Endothelial cell of umbilical vein (primary cell): ENCODE measurements around the gene TSEN34. TPM values are rescaled to one million over a fixed set of nuclear protein-coding genes. Genes with fewer than 3 reads are reported as not detected.
A peak's percentile ranks its signal among the peaks of the same experiment; 100 is the strongest.

ENCODE experiments used
- BruUV-seq: library from RNA; stranded (reverse); fragments of 400-500 nt; replicated peaks from 2 replicates; lab custom pipeline; 2021; lab: Mats Ljungman, UMichigan
- CTCF ChIA-PET: fragments of 300-600, 350-600 bp; sonication (Branson Sonifier 250); formaldehyde crosslinking; loops from one replicate; lab custom pipeline; 2021; ENCODE audit warnings: antibody characterized with exemption, inconsistent platforms; lab: Charles Lee
- POLR2A ChIA-PET: fragments of 300-600, 350-600 bp; sonication (Branson Sonifier 250); formaldehyde crosslinking; loops from one replicate; lab custom pipeline; 2021; ENCODE audit warnings: antibody characterized with exemption, inconsistent platforms; lab: Charles Lee
- DNase-seq: peaks from one replicate; pipeline ENCODE4 v3.0.0-alpha.2; 2011; ENCODE audit warnings: low read depth, low spot score
- FAIRE-seq: peaks from 2 replicates; lab custom pipeline; 2011; peaks lifted over from hg19 to GRCh38; lab: Jason Lieb, UNC
- H2AFZ ChIP-seq: 2 replicates; pipeline ENCODE4 v1.6.0; 2012; ENCODE audit warnings: low read depth, low read length, control low read depth, inconsistent platforms
- H3K27ac ChIP-seq: 2 replicates; pipeline ENCODE4 v1.5.1; 2011; ENCODE audit warnings: low read depth, mild to moderate bottlenecking, control low read depth, low read length, moderate library complexity; ENCODE audit not compliant: insufficient read depth
- H3K27me3 ChIP-seq, 2 experiments: 2 replicates each; pipeline versions ENCODE4 v1.6.0 to v1.6.1; 2011; ENCODE audit warnings: low read length in 2 of 2, mixed read lengths in 1 of 2; ENCODE audit not compliant: control insufficient read depth in 2 of 2, insufficient read depth in 2 of 2
- H3K36me3 ChIP-seq, 2 experiments: 2 replicates in 1 of 2; 3 replicates in 1 of 2; pipeline ENCODE4 v1.5.1; 2011; ENCODE audit warnings: low read length in 2 of 2, mild to moderate bottlenecking in 1 of 2, moderate library complexity in 1 of 2; ENCODE audit not compliant: control insufficient read depth in 2 of 2, insufficient read depth in 2 of 2; ENCODE audit errors: extremely low read depth in 1 of 2
- H3K4me1 ChIP-seq: 3 replicates; pipeline ENCODE4 v1.5.1; 2011; ENCODE audit warnings: mild to moderate bottlenecking, low read length; ENCODE audit not compliant: control insufficient read depth, insufficient read depth; ENCODE audit errors: extremely low read depth
- H3K4me2 ChIP-seq: 2 replicates; pipeline ENCODE4 v1.6.1; 2011; ENCODE audit warnings: low read length, control low read depth, mixed read lengths; ENCODE audit not compliant: insufficient read depth
- H3K4me3 ChIP-seq, 3 experiments: fragments of 200-600 bp in 1 of 3; sonication (generic), shearing (Covaris generic) in 1 of 3; replicated peaks in 1 of 3; 2 replicates each; pipeline ENCODE4 v1.5.1; 2011 to 2016; ENCODE audit warnings: control low read depth in 3 of 3, low read length in 3 of 3, mild to moderate bottlenecking in 2 of 3, inconsistent platforms in 1 of 3, low read depth in 1 of 3, moderate library complexity in 1 of 3; ENCODE audit not compliant: insufficient read depth in 1 of 3
- H3K79me2 ChIP-seq: 2 replicates; pipeline ENCODE4 v1.6.0; 2012; ENCODE audit warnings: low read length, inconsistent platforms; ENCODE audit not compliant: control insufficient read depth, insufficient read depth
- H3K9ac ChIP-seq: replicated peaks from 2 replicates; pipeline ENCODE3; 2011; ENCODE audit warnings: low read length, control low read depth; ENCODE audit not compliant: insufficient read depth; ENCODE audit errors: extremely low read depth
- H3K9me1 ChIP-seq: replicated peaks from 3 replicates; pipeline ENCODE4 v1.6.0; 2011; ENCODE audit warnings: mild to moderate bottlenecking, low read length; ENCODE audit not compliant: control insufficient read depth, insufficient read depth; ENCODE audit errors: extremely low read depth
- H3K9me3 ChIP-seq: replicated peaks from 2 replicates; pipeline ENCODE4 v1.5.1; 2012; ENCODE audit warnings: low read length, inconsistent platforms; ENCODE audit not compliant: control insufficient read depth, insufficient read depth
- H4K20me1 ChIP-seq: replicated peaks from 2 replicates; pipeline ENCODE3; 2011; ENCODE audit warnings: mild to moderate bottlenecking, low read length; ENCODE audit not compliant: control insufficient read depth, insufficient read depth; ENCODE audit errors: extremely low read depth
- FOS ChIP-seq: IDR thresholded peaks from 2 replicates; pipeline ENCODE4 v1.6.1; 2011; ENCODE audit warnings: mild to moderate bottlenecking, low read length, moderate library complexity, borderline replicate concordance; ENCODE audit not compliant: insufficient read depth
- GATA2 ChIP-seq: IDR thresholded peaks from 2 replicates; pipeline ENCODE4 v1.7.0; 2011; ENCODE audit warnings: low read depth, mild to moderate bottlenecking, moderate library complexity, mixed read lengths, low read length; ENCODE audit not compliant: insufficient read length, insufficient read depth
- MYC ChIP-seq: IDR thresholded peaks from one replicate; pipeline ENCODE4 v1.6.1; 2011; ENCODE audit warnings: mild to moderate bottlenecking, low read depth, low read length
- POLR2A ChIP-seq: IDR thresholded peaks from 2 replicates; pipeline ENCODE4 v1.6.1; 2012; ENCODE audit warnings: low read depth, mild to moderate bottlenecking, control low read depth, low read length
- dilution Hi-C: fragments of 300-500 bp; cut with MboI; formaldehyde crosslinking; loops from one replicate; pipeline ENCODE4 v1.15.0; 2019; ENCODE audit warnings: low sequenced_read_pairs; ENCODE audit not compliant: extremely low pct_ligation_motif_present
- intact Hi-C: fragments of 100-400 bp; cut with micrococcal nuclease; formaldehyde crosslinking; loops from one replicate; pipeline ENCODE4 v1.10.0; 2022
- polyA plus RNA-seq, 4 experiments: library from polyadenylated mRNA; depleted of rRNA in 3 of 4; stranded (reverse) in 3 of 4; unstranded in 1 of 4; fragments of >200 nt; gene quantifications; 2 replicates each; pipeline versions ENCODE4 v1.2.1 to v1.2.3, GENCODE V29; 2011 to 2012; ENCODE audit warnings: missing spikeins in 1 of 4
- total RNA-seq: library from RNA; stranded (reverse); gene quantifications from 2 replicates; pipeline ENCODE4 v1.2.3, GENCODE V29; 2021
- TF ChIP-seq, protein P1 (sequence below): IDR thresholded peaks from 2 replicates; pipeline ENCODE4 v1.6.1; 2011; ENCODE audit not compliant: insufficient read depth, insufficient read length
- TF ChIP-seq, protein P2 (sequence below), 2 donors: IDR thresholded peaks; 1 replicate in 1 of 2; 2 replicates in 1 of 2; pipeline ENCODE4 v1.5.1; 2011; ENCODE audit warnings: low read length in 2 of 2, mild to moderate bottlenecking in 2 of 2, moderate library complexity in 2 of 2, control low read depth in 1 of 2, inconsistent platforms in 1 of 2, low read depth in 1 of 2; ENCODE audit not compliant: insufficient read depth in 1 of 2; ENCODE audit errors: extremely low read depth in 1 of 2

TSEN34 gene
- total and polyA plus RNA-seq, 2 donors (not counting 3 experiments of a cell fraction or from before 2014, with no cell fraction given) = 40.7 to 81.9 TPM

DNA sequence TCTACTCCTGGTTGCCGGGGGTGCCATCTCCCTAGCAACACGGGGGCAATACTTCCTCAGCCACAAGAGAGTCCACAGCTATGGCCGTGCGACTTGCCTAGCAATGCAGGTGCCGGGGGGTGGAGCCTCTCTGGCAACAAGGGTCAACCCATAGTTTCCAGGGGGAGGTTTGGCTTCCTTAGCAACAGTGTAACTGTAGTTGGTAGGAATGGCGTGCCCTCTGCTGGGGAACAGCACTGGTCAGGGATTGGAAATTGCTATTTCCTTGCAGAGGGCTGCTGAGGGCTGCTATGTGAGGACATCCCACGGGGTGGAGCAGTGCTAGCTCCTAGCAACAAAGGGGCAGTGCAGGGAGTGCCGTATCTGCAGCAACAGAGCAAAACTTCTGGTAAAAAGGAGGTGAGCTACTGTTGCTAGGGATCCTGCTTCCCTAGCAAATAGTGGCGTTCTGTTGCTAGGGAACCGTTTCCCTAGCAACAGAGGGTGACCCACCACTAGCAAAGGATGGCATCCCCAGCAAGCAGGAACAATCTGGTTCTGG lies 11.1 kb upstream of the TSEN34 start:
- BruUV-seq = no TSS peak
- H2AFZ ChIP-seq = no peak overlapping the region
- ChIA-PET CTCF (interaction anchor here (1.0 to 1.8 kb wide), 5 partner anchors 9 to 86 kb away, joined by 3 to 6 read pairs (median 3); partner anchors contain the start of genes MBOAT7 and TSEN34), POLR2A (no interaction called here)
- H3K27ac ChIP-seq = no peak overlapping the region
- H3K4me3 ChIP-seq = no peak overlapping the region
- FAIRE-seq (peak; percentile 59), DNase-seq (peak; percentile 54)
- no peaks in the 10 kb centered on the region for H3K79me2 ChIP-seq
- H3K36me3 ChIP-seq = peaks cover 7 to 38% of the 10 kb centered on the region in 2 experiments
- no peaks in the 10 kb centered on the region for H3K4me1 ChIP-seq
- TF ChIP-seq MYC (no peak), GATA2 (no peak), FOS (no peak), POLR2A (no peak)
- TF ChIP-seq, protein P1, sequence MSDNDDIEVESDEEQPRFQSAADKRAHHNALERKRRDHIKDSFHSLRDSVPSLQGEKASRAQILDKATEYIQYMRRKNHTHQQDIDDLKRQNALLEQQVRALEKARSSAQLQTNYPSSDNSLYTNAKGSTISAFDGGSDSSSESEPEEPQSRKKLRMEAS = no peak
- TF ChIP-seq, protein P2, sequence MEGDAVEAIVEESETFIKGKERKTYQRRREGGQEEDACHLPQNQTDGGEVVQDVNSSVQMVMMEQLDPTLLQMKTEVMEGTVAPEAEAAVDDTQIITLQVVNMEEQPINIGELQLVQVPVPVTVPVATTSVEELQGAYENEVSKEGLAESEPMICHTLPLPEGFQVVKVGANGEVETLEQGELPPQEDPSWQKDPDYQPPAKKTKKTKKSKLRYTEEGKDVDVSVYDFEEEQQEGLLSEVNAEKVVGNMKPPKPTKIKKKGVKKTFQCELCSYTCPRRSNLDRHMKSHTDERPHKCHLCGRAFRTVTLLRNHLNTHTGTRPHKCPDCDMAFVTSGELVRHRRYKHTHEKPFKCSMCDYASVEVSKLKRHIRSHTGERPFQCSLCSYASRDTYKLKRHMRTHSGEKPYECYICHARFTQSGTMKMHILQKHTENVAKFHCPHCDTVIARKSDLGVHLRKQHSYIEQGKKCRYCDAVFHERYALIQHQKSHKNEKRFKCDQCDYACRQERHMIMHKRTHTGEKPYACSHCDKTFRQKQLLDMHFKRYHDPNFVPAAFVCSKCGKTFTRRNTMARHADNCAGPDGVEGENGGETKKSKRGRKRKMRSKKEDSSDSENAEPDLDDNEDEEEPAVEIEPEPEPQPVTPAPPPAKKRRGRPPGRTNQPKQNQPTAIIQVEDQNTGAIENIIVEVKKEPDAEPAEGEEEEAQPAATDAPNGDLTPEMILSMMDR (IDR thresholded peaks at IDR 0.05; ENCODE audit: extremely low read depth in 1 of 2, insufficient read depth in 1 of 2, low read depth in 1 of 2, low read length in 2 of 2) = peak; percentile 43 to 46
- no peaks in the 10 kb centered on the region for H3K9me1 ChIP-seq
- intact Hi-C loops (loop anchor here (1.0 kb wide), 1 partner anchor 9 kb away; the partner anchor contains the start of gene MBOAT7), dilution Hi-C loops (no loop called here)
- no peak overlapping the region for H3K9ac ChIP-seq
- no peak overlapping the region for H3K4me2 ChIP-seq
- H3K27me3 ChIP-seq = no peaks in the 10 kb centered on the region
- no peaks in the 10 kb centered on the region for H3K9me3 ChIP-seq
- no peaks in the 10 kb centered on the region for H4K20me1 ChIP-seq
